NT2/D1 (cell line): Measurements from ENCODE around the gene RPS6KA2.

Experiments used
- DNase-seq: peaks from one replicate; pipeline ENCODE4 v3.0.0-alpha.2; 2011; ENCODE audit warnings: low read depth, low spot score
- H3K27me3 ChIP-seq: 2 replicates; pipeline ENCODE4 v1.6.0; 2011; ENCODE audit warnings: mild to moderate bottlenecking; ENCODE audit not compliant: insufficient read length, insufficient read depth
- H3K36me3 ChIP-seq: 2 replicates; pipeline ENCODE4 v1.6.1; 2011; ENCODE audit warnings: mild to moderate bottlenecking, low read length, mixed read lengths; ENCODE audit not compliant: insufficient read depth, insufficient read length
- H3K4me1 ChIP-seq: 2 replicates; pipeline ENCODE4 v1.5.1; 2011; ENCODE audit not compliant: insufficient read depth, insufficient read length
- H3K4me3 ChIP-seq: 2 replicates; pipeline ENCODE4 v1.5.1; 2011; ENCODE audit warnings: low read depth; ENCODE audit not compliant: insufficient read length
- H3K9ac ChIP-seq: 2 replicates; pipeline ENCODE4 v1.6.0; 2011; ENCODE audit warnings: low read depth; ENCODE audit not compliant: insufficient read length
- H3K9me3 ChIP-seq: 2 replicates; pipeline ENCODE4 v1.5.1; 2011; ENCODE audit warnings: mild to moderate bottlenecking, low read length; ENCODE audit not compliant: insufficient read depth
- SUZ12 ChIP-seq: IDR thresholded peaks from 2 replicates; pipeline ENCODE4 v1.6.1; 2011; ENCODE audit not compliant: insufficient read length, insufficient read depth; ENCODE audit errors: extremely low read depth
- YY1 ChIP-seq: IDR thresholded peaks from 2 replicates; pipeline ENCODE4 v1.6.1; 2011; ENCODE audit not compliant: insufficient read length, insufficient read depth
- ZNF274 ChIP-seq: IDR thresholded peaks from 2 replicates; pipeline ENCODE4 v1.6.1; 2011; ENCODE audit warnings: mild to moderate bottlenecking, low read depth, low read length

The RPS6KA2 gene

GRCh38 chr6:166485651-166486535 is 141.2 kb downstream of the RPS6KA2 start:
- H3K36me3 ChIP-seq: no peaks in the 10 kb centered on the region

DNA sequence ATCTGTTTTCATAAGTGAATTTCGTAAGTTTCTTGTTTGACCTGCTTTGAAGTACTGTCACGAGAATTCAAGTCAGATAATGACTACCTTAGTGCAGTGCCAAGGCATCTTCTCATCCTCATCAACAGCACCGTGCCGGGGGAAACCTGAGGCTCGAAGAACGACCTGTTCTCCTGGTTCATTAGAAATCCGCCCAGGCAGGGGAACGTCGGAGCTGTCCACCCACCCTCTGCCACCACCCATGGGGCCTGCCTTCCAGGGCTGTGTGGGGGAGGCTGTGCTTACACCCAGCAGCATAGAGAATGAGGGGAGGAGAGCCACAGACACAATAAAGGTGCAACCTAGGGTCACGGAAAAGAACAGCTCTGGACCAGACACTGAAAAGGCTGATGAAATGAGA is 142.2 kb downstream of the RPS6KA2 start:
- Histone ChIP-seq H3K4me3 (no peak overlapping the region), H3K9ac (no peak overlapping the region), H3K4me1 (peaks cover 2% of the 10 kb centered on the region), H3K27me3 (no peaks in the 10 kb centered on the region), H3K36me3 (no peaks in the 10 kb centered on the region), H3K9me3 (no peaks in the 10 kb centered on the region)
- DNase-seq: no peak
- TF ChIP-seq YY1: no peak
- no peak for TF ChIP-seq ZNF274
- no peak for TF ChIP-seq SUZ12

More at GRCh38 chr6:166485651-166486535, 141.2 kb downstream of the RPS6KA2 start:
- DNase-seq: no peak
- H3K4me1 ChIP-seq: peaks cover 2% of the 10 kb centered on the region
- H3K9ac ChIP-seq: no peak overlapping the region
- no peak overlapping the region for H3K4me3 ChIP-seq
- no peaks in the 10 kb centered on the region for H3K9me3 ChIP-seq
- TF ChIP-seq YY1 (no peak), ZNF274 (no peak), SUZ12 (no peak)
- no peaks in the 10 kb centered on the region for H3K27me3 ChIP-seq

GRCh38 chr6:166483573-166484250 is 143.3 kb downstream of the RPS6KA2 start:
- H3K36me3 ChIP-seq: no peaks in the 10 kb centered on the region
- H3K4me1 ChIP-seq: peaks cover 2% of the 10 kb centered on the region
- TF ChIP-seq YY1 (no peak), SUZ12 (no peak), ZNF274 (no peak)
- H3K4me3 ChIP-seq: no peak overlapping the region
- H3K27me3 ChIP-seq: no peaks in the 10 kb centered on the region
- H3K9ac ChIP-seq: no peak overlapping the region
- DNase-seq: no peak
- no peaks in the 10 kb centered on the region for H3K9me3 ChIP-seq

GRCh38 chr6:166483026-166483425 is 144.0 kb downstream of the RPS6KA2 start:
- H3K36me3 ChIP-seq: no peaks in the 10 kb centered on the region
- H3K9me3 ChIP-seq: no peaks in the 10 kb centered on the region
- no peak overlapping the region for H3K4me3 ChIP-seq
- no peak for DNase-seq
- peaks cover 2% of the 10 kb centered on the region for H3K4me1 ChIP-seq
- no peaks in the 10 kb centered on the region for H3K27me3 ChIP-seq
- TF ChIP-seq YY1 (no peak), SUZ12 (no peak), ZNF274 (no peak)
- no peak overlapping the region for H3K9ac ChIP-seq

- no peak for TF ChIP-seq SUZ12
- TF ChIP-seq YY1: no peak
- no peak for TF ChIP-seq ZNF274
- no peaks in the 10 kb centered on the region for H3K9me3 ChIP-seq
- H3K4me3 ChIP-seq: no peak overlapping the region
- DNase-seq: no peak
- no peaks in the 10 kb centered on the region for H3K36me3 ChIP-seq
- H3K9ac ChIP-seq: no peak overlapping the region
- H3K4me1 ChIP-seq: peaks cover 2% of the 10 kb centered on the region
- H3K27me3 ChIP-seq: no peaks in the 10 kb centered on the region
These were observed 148.1 kb downstream of the RPS6KA2 start for GRCh38 chr6:166478782-166479592.

GRCh38 chr6:166477647-166478365 is 149.2 kb downstream of the RPS6KA2 start:
- Histone ChIP-seq H3K4me3 (no peak overlapping the region), H3K27me3 (no peaks in the 10 kb centered on the region), H3K9ac (no peak overlapping the region), H3K4me1 (peaks cover 2% of the 10 kb centered on the region), H3K36me3 (no peaks in the 10 kb centered on the region), H3K9me3 (no peaks in the 10 kb centered on the region)
- no peak for DNase-seq
- no peak for TF ChIP-seq ZNF274
- no peak for TF ChIP-seq YY1
- no peak for TF ChIP-seq SUZ12
